HFFc6 (cell line): ENCODE data around the gene TPSB2. TPM values are rescaled to one million over a fixed set of nuclear protein-coding genes. Genes with fewer than 3 reads are reported as not detected.

Source experiments
- DNase-seq: peaks from one replicate; pipeline ENCODE4 v3.0.0-alpha.2; 2018
- H3K27ac Mint-ChIP-seq: 2 replicates; pipeline ENCODE4 v1.8.0; 2020; ENCODE audit warnings: mild to moderate bottlenecking, mixed read lengths
- H3K27me3 Mint-ChIP-seq: 2 replicates; pipeline ENCODE4 v1.8.0; 2021; ENCODE audit warnings: mild to moderate bottlenecking, moderate library complexity, mixed read lengths; ENCODE audit not compliant: insufficient read depth
- H3K36me3 Mint-ChIP-seq: 2 replicates; pipeline ENCODE4 v1.8.0; 2021; ENCODE audit warnings: low read depth, mixed read lengths
- H3K4me1 Mint-ChIP-seq: 2 replicates; pipeline ENCODE4 v1.8.0; 2020; ENCODE audit warnings: low read depth, mixed read lengths
- H3K4me3 Mint-ChIP-seq: 2 replicates; pipeline ENCODE4 v1.8.0; 2020; ENCODE audit warnings: mild to moderate bottlenecking, moderate library complexity, mixed read lengths
- H3K9me3 Mint-ChIP-seq: 2 replicates; pipeline ENCODE4 v1.8.0; 2020; ENCODE audit warnings: mild to moderate bottlenecking, mixed read lengths
- CTCF ChIP-seq: fragments of 200-600 bp; sonication (generic); IDR thresholded peaks from 2 replicates; pipeline ENCODE4 v1.5.0; 2021; ENCODE audit warnings: antibody characterized with exemption, mild to moderate bottlenecking
- total RNA-seq, 6 experiments: library from RNA; stranded (reverse); fragmentation: NEBNext Ultra II Directional; extraction: Animal tissue kit (Norgen Biotek cat#: 25700); gene quantifications; 2 replicates in 1 of 6; 3 replicates in 5 of 6; pipeline ENCODE4 v1.2.3, GENCODE V29; 2021

The TPSB2 gene
- total RNA-seq, 6 experiments from 2014 or later = not detected

GRCh38 chr16:1213231-1213630 lies 16.8 kb downstream of the TPSB2 start:
- Mint-ChIP-seq H3K36me3 (no peaks in the 10 kb centered on the region), H3K27ac (no peak overlapping the region)

GRCh38 chr16:1212616-1213194 lies 17.3 kb downstream of the TPSB2 start:
- H3K36me3 Mint-ChIP-seq = no peaks in the 10 kb centered on the region
- no peak for DNase-seq
- H3K27ac Mint-ChIP-seq = no peak overlapping the region
- no peak overlapping the region for H3K4me3 Mint-ChIP-seq
- H3K9me3 Mint-ChIP-seq = 0 out of 2 replicates have a peak, but pooled peaks cover 5% of the 10 kb centered on the region
- H3K4me1 Mint-ChIP-seq = no peaks in the 10 kb centered on the region
- no peaks in the 10 kb centered on the region for H3K27me3 Mint-ChIP-seq
- no peak for TF ChIP-seq CTCF

More at GRCh38 chr16:1213231-1213630, 16.8 kb downstream of the TPSB2 start:
- H3K9me3 Mint-ChIP-seq = 0 out of 2 replicates have a peak, but pooled peaks cover 5% of the 10 kb centered on the region
- H3K4me3 Mint-ChIP-seq = no peak overlapping the region
- TF ChIP-seq CTCF = no peak
- DNase-seq = no peak
- H3K4me1 Mint-ChIP-seq = no peaks in the 10 kb centered on the region
- no peaks in the 10 kb centered on the region for H3K27me3 Mint-ChIP-seq

- TF ChIP-seq CTCF = no peak
- Mint-ChIP-seq H3K9me3 (0 out of 2 replicates have a peak, but pooled peaks cover 5% of the 10 kb centered on the region), H3K36me3 (no peaks in the 10 kb centered on the region), H3K4me3 (no peak overlapping the region), H3K27me3 (no peaks in the 10 kb centered on the region), H3K4me1 (no peaks in the 10 kb centered on the region), H3K27ac (no peak overlapping the region)
- no peak for DNase-seq
Observed at GRCh38 chr16:1211451-1212268, 18.3 kb downstream of the TPSB2 start.

GRCh38 chr16:1210461-1210860 lies 19.5 kb downstream of the TPSB2 start:
- no peaks in the 10 kb centered on the region for H3K27me3 Mint-ChIP-seq
- no peak overlapping the region for H3K4me3 Mint-ChIP-seq
- no peaks in the 10 kb centered on the region for H3K36me3 Mint-ChIP-seq
- no peak for DNase-seq
- H3K4me1 Mint-ChIP-seq = no peaks in the 10 kb centered on the region
- TF ChIP-seq CTCF = no peak
- no peak overlapping the region for H3K27ac Mint-ChIP-seq
- H3K9me3 Mint-ChIP-seq = 0 out of 2 replicates have a peak, but pooled peaks cover 5% of the 10 kb centered on the region

- Mint-ChIP-seq H3K36me3 (no peaks in the 10 kb centered on the region), H3K4me3 (no peak overlapping the region), H3K4me1 (no peaks in the 10 kb centered on the region), H3K9me3 (0 out of 2 replicates have a peak, but pooled peaks cover 5% of the 10 kb centered on the region), H3K27ac (no peak overlapping the region), H3K27me3 (no peaks in the 10 kb centered on the region)
- no peak for DNase-seq
- TF ChIP-seq CTCF = no peak
Observed at GRCh38 chr16:1209081-1209480, 20.9 kb downstream of the TPSB2 start.
